WERI-Rb-1 (cell line): ENCODE measurements around the gene ERVW-1.
A peak's percentile ranks its signal among the peaks of the same experiment; 100 is the strongest.

Source experiments
- DNase-seq: peaks from one replicate; pipeline ENCODE4 v3.0.0-alpha.2; 2020
- H3K27ac ChIP-seq: fragments of 250-450 bp; sonication (Bioruptor Pico); 2 replicates; pipeline ENCODE4 v1.5.1; 2020; ENCODE audit warnings: mild to moderate bottlenecking, moderate library complexity
- H3K27me3 ChIP-seq: fragments of 250-450 bp; sonication (Bioruptor Pico); 2 replicates; pipeline ENCODE4 v1.5.1; 2021; ENCODE audit warnings: mild to moderate bottlenecking, low read depth, moderate library complexity; ENCODE audit not compliant: insufficient read depth, severe bottlenecking
- H3K36me3 ChIP-seq: fragments of 250-450 bp; sonication (Bioruptor Pico); 2 replicates; pipeline ENCODE4 v1.5.1; 2020; ENCODE audit warnings: mild to moderate bottlenecking, moderate library complexity
- H3K4me3 ChIP-seq: 2 replicates; pipeline ENCODE4 v1.5.1; 2011; ENCODE audit warnings: low read depth, mild to moderate bottlenecking, control low read depth, low read length
- H3K9me3 ChIP-seq: fragments of 250-450 bp; sonication (Bioruptor Pico); 2 replicates; pipeline ENCODE4 v1.5.1; 2021; ENCODE audit warnings: mild to moderate bottlenecking, moderate library complexity; ENCODE audit not compliant: severe bottlenecking
- TF ChIP-seq, protein P1 (sequence below): IDR thresholded peaks from 2 replicates; pipeline ENCODE4 v1.5.1; 2011; ENCODE audit warnings: low read depth, mild to moderate bottlenecking, control low read depth, inconsistent platforms, low read length

The ERVW-1 gene

GRCh38 chr7:92425311-92425947, 52.3 kb downstream of the ERVW-1 start:
- TF ChIP-seq, protein P1, sequence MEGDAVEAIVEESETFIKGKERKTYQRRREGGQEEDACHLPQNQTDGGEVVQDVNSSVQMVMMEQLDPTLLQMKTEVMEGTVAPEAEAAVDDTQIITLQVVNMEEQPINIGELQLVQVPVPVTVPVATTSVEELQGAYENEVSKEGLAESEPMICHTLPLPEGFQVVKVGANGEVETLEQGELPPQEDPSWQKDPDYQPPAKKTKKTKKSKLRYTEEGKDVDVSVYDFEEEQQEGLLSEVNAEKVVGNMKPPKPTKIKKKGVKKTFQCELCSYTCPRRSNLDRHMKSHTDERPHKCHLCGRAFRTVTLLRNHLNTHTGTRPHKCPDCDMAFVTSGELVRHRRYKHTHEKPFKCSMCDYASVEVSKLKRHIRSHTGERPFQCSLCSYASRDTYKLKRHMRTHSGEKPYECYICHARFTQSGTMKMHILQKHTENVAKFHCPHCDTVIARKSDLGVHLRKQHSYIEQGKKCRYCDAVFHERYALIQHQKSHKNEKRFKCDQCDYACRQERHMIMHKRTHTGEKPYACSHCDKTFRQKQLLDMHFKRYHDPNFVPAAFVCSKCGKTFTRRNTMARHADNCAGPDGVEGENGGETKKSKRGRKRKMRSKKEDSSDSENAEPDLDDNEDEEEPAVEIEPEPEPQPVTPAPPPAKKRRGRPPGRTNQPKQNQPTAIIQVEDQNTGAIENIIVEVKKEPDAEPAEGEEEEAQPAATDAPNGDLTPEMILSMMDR = no peak
- H3K4me3 ChIP-seq = no peak overlapping the region

GRCh38 chr7:92423710-92424131, 54.0 kb downstream of the ERVW-1 start:
- H3K4me3 ChIP-seq = no peak overlapping the region
- no peaks in the 10 kb centered on the region for H3K36me3 ChIP-seq

More at GRCh38 chr7:92425311-92425947, 52.3 kb downstream of the ERVW-1 start:
- no peaks in the 10 kb centered on the region for H3K27me3 ChIP-seq
- no peaks in the 10 kb centered on the region for H3K9me3 ChIP-seq
- DNase-seq = no peak
- H3K27ac ChIP-seq = no peak overlapping the region
- no peaks in the 10 kb centered on the region for H3K36me3 ChIP-seq

DNA sequence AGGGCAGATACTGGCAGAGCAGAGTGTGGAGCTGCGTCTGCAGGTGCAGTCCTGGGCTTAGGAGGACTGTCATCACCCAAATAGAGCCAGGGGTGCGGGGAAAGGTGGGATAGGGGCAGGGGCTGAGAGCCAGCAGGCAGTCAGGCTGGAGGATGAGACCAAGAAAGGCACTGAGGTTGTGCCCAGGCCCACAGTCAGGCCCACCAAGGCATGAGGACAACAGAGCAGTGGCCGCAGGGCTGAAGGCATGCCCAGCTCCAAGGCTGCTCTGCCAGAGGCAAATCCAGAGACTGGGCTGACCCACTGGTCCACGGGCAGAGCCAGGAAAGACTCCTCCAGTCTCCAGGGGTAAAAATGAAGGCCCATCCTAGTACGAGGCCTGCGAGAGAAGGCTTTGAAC, 54.8 kb downstream of the ERVW-1 start:
- H3K27ac ChIP-seq = no peak overlapping the region
- no peaks in the 10 kb centered on the region for H3K36me3 ChIP-seq
- DNase-seq = no peak
- H3K9me3 ChIP-seq = no peaks in the 10 kb centered on the region
- TF ChIP-seq, protein P1 = no peak
- no peaks in the 10 kb centered on the region for H3K27me3 ChIP-seq
- no peak overlapping the region for H3K4me3 ChIP-seq

More at GRCh38 chr7:92423710-92424131, 54.0 kb downstream of the ERVW-1 start:
- no peak for DNase-seq
- no peaks in the 10 kb centered on the region for H3K9me3 ChIP-seq
- TF ChIP-seq, protein P1 = no peak
- H3K27ac ChIP-seq = peak overlapping the region; percentile 70; the same call in 1 of the 2 replicates
- H3K27me3 ChIP-seq = no peaks in the 10 kb centered on the region

DNA sequence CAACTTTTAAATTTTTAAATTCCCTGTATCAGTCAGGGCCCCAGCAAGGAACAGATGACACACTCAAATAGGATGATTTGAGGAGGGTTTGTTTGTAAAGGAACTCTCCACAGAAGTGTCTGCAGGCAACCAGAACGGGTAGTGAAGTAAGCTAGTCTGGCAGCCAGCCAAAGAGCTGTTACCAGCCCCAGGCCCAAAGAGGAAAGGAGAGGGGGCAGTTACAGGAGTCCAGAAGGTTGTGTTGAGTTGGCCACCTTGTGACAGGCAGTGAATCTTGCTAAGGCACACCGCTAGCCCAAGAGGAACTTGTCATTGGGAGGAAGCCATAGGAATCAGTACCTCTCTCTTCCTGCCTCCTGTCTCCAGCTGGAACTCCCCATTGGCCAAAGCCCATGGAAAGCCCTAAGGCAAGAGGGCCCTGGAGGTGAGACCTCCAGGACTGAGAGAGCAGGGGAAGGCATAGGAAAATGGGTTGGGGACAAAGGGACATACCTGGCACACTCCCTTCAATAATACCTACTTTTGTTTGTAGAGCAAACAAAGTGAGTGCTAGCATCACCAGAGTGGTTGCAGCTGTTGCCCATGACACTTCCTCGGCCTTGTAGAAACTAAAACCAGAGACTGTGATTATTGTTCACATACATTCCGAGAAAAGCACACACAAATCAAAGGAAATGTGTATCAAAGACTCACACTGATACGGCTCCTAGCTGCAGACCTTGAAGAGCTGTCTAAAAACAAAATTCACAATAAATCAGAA, 55.9 kb downstream of the ERVW-1 start:
- TF ChIP-seq, protein P1 = no peak
- Histone ChIP-seq H3K4me3 (no peak overlapping the region), H3K36me3 (no peaks in the 10 kb centered on the region), H3K27me3 (no peaks in the 10 kb centered on the region), H3K27ac (no peak overlapping the region), H3K9me3 (no peaks in the 10 kb centered on the region)
- no peak for DNase-seq
